K562 (cell line): ENCODE data around the gene PHLDB2.

Experiments
- NFIC ChIP-seq: fragments of 450-650 bp; IDR thresholded peaks from 2 replicates; pipeline ENCODE4 v1.6.1; 2017; ENCODE audit warnings: mild to moderate bottlenecking, inconsistent platforms
- POLR2AphosphoS5 ChIP-seq: IDR thresholded peaks from 2 replicates; pipeline ENCODE4 v1.6.1; 2011; ENCODE audit warnings: mild to moderate bottlenecking, low read depth, low read length, moderate library complexity; ENCODE audit not compliant: control insufficient read depth, insufficient read depth
- PREB ChIP-seq: sonication (generic); formaldehyde crosslinking; IDR thresholded peaks from 2 replicates; pipeline ENCODE4 v1.8.1; 2023; ENCODE audit warnings: mild to moderate bottlenecking, missing genetic modification reagents
- ZKSCAN8 ChIP-seq: fragments of 200-800 bp; sonication (Bioruptor generic); IDR thresholded peaks from 2 replicates; pipeline ENCODE4 v1.6.1; 2016; ENCODE audit warnings: missing genetic modification characterization, missing compliant biosample characterization
- ZZZ3 ChIP-seq: fragments of 450-650 bp; IDR thresholded peaks from 2 replicates; pipeline ENCODE4 v1.6.1; 2016; ENCODE audit warnings: antibody characterized with exemption, mild to moderate bottlenecking, moderate library complexity
- TF ChIP-seq, protein P1 (sequence below): sonication (generic); formaldehyde crosslinking; IDR thresholded peaks from 2 replicates; pipeline ENCODE4 v1.8.1; 2023; ENCODE audit warnings: mild to moderate bottlenecking, missing genetic modification reagents

DNA sequence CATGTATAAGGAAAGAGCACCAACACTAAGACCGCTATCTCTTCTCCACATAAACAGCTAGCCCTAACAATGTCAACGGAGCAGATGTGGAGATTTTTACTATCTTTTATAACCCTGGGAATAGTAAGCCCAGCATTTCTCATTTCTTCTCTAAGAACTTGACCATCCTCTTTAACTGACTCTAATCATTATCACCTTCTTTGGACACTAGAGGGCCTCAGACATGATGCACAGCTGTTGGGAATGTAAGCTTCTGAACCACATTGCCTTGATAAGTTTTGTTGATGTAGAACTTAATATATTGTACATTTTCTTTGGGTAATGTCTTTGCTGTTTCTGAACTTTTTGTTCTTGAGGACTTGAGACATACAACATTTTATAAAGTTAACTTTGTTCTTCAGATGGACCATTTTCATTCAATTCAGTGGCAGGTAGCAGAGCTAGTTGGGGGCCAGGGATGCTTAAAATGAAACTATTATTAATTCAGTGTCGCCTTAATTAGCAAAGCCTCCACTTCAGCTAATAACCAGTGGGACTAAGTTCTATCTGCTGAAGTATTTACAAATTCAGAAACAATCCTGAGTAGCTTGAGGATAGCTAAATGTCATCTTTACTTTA, 130.1 kb downstream of the PHLDB2 start:
- no peak for TF ChIP-seq NFIC
- TF ChIP-seq, protein P1, sequence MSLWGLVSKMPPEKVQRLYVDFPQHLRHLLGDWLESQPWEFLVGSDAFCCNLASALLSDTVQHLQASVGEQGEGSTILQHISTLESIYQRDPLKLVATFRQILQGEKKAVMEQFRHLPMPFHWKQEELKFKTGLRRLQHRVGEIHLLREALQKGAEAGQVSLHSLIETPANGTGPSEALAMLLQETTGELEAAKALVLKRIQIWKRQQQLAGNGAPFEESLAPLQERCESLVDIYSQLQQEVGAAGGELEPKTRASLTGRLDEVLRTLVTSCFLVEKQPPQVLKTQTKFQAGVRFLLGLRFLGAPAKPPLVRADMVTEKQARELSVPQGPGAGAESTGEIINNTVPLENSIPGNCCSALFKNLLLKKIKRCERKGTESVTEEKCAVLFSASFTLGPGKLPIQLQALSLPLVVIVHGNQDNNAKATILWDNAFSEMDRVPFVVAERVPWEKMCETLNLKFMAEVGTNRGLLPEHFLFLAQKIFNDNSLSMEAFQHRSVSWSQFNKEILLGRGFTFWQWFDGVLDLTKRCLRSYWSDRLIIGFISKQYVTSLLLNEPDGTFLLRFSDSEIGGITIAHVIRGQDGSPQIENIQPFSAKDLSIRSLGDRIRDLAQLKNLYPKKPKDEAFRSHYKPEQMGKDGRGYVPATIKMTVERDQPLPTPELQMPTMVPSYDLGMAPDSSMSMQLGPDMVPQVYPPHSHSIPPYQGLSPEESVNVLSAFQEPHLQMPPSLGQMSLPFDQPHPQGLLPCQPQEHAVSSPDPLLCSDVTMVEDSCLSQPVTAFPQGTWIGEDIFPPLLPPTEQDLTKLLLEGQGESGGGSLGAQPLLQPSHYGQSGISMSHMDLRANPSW, result no peak
- TF ChIP-seq PREB, result no peak
- no peak for TF ChIP-seq POLR2AphosphoS5
- no peak for TF ChIP-seq ZKSCAN8 (CRISPR knock-in tag)
- no peak for TF ChIP-seq ZZZ3
